ENCODE results near the gene SERPINE3. TPM values are rescaled to one million over a fixed set of nuclear protein-coding genes. Genes with fewer than 3 reads are reported as not detected.

SERPINE3 gene
- total and polyA plus RNA-seq, 2 donors from 2014 or later, result not detected

DNA sequence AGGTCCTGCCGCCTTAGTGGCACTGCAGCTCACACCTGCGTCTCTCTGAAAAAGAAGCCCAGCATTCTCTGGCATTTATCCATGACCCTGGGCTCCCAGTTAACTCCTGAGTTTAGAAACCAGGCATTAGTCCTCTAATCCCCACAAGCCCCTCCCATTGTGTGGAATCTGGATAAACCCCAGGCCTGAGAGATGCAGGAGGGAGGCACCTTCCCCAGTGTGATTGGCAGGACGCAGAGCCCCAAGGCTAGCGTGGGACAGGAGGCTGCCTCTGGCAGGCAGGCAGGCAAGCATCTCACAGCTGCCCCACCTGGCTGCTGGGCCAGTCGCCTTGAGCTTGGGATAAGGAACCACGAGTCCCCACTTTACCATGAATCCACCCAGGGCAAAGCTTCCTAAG lies 11.0 kb upstream of the SERPINE3 start:
- Histone ChIP-seq H3K9ac (ENCODE audit: low read length in 3 of 3) (no peak overlapping the region), H3K4me3 (ENCODE audit: low read length in 3 of 3) (no peak overlapping the region), H3K4me1 (ENCODE audit: control insufficient read depth in 2 of 3, insufficient read depth in 2 of 3, low read depth in 1 of 3, low read length in 3 of 3) (no peaks in the 10 kb centered on the region), H3K27me3 (ENCODE audit: control insufficient read depth, insufficient read depth, low read length) (no peaks in the 10 kb centered on the region), H3K36me3 (ENCODE audit: control insufficient read depth in 2 of 3, insufficient read depth in 3 of 3, low read length in 3 of 3) (no peaks in the 10 kb centered on the region), H3K27ac (ENCODE audit: low read depth in 2 of 2, low read length in 2 of 2) (no peak overlapping the region), H3K9me3 (ENCODE audit: control insufficient read depth in 2 of 3, insufficient read depth in 1 of 3, low read length in 3 of 3) (no peaks in the 10 kb centered on the region)
- intact Hi-C loops (cut with DNase I), result no loop called here
- FAIRE-seq, result no peak
- TF ChIP-seq, protein P1, sequence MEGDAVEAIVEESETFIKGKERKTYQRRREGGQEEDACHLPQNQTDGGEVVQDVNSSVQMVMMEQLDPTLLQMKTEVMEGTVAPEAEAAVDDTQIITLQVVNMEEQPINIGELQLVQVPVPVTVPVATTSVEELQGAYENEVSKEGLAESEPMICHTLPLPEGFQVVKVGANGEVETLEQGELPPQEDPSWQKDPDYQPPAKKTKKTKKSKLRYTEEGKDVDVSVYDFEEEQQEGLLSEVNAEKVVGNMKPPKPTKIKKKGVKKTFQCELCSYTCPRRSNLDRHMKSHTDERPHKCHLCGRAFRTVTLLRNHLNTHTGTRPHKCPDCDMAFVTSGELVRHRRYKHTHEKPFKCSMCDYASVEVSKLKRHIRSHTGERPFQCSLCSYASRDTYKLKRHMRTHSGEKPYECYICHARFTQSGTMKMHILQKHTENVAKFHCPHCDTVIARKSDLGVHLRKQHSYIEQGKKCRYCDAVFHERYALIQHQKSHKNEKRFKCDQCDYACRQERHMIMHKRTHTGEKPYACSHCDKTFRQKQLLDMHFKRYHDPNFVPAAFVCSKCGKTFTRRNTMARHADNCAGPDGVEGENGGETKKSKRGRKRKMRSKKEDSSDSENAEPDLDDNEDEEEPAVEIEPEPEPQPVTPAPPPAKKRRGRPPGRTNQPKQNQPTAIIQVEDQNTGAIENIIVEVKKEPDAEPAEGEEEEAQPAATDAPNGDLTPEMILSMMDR (IDR thresholded peaks at IDR 0.05; ENCODE audit: borderline replicate concordance, extremely low read depth, insufficient read depth), result no peak
- DNase-seq, result no peak

DNA sequence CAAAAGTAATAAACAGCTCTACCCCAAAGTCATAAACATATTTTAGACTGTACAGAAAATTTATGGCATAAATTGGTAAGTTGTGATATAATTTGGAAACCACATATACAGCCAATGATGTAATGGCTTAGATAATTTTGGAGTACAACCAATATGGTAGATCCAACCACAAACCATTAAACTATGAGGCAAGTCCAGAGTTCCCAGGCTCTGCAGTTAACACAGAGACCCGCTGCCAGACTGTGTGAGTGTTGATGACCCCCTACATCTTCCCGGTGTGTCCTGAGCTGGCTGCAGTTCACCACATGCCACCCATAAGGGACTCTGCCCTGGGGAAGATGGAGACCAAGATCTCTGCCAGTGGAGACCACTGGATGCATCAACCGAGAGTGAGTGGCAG lies 9.9 kb upstream of the SERPINE3 start:
- H3K4me1 ChIP-seq (ENCODE audit: control insufficient read depth in 2 of 3, insufficient read depth in 2 of 3, low read depth in 1 of 3, low read length in 3 of 3), result no peaks in the 10 kb centered on the region
- intact Hi-C loops (cut with DNase I), result no loop called here
- H3K36me3 ChIP-seq (ENCODE audit: control insufficient read depth in 2 of 3, insufficient read depth in 3 of 3, low read length in 3 of 3), result no peaks in the 10 kb centered on the region
- no peak overlapping the region for H3K9ac ChIP-seq (ENCODE audit: low read length in 3 of 3)
- H3K9me3 ChIP-seq (ENCODE audit: control insufficient read depth in 2 of 3, insufficient read depth in 1 of 3, low read length in 3 of 3), result no peaks in the 10 kb centered on the region
- H3K27ac ChIP-seq (ENCODE audit: low read depth in 2 of 2, low read length in 2 of 2), result no peak overlapping the region
- no peak overlapping the region for H3K4me3 ChIP-seq (ENCODE audit: low read length in 3 of 3)
- no peak for FAIRE-seq
- no peaks in the 10 kb centered on the region for H3K27me3 ChIP-seq (ENCODE audit: control insufficient read depth, insufficient read depth, low read length)
- TF ChIP-seq, protein P1 (IDR thresholded peaks at IDR 0.05; ENCODE audit: borderline replicate concordance, extremely low read depth, insufficient read depth), result no peak
- DNase-seq, result no peak

DNA sequence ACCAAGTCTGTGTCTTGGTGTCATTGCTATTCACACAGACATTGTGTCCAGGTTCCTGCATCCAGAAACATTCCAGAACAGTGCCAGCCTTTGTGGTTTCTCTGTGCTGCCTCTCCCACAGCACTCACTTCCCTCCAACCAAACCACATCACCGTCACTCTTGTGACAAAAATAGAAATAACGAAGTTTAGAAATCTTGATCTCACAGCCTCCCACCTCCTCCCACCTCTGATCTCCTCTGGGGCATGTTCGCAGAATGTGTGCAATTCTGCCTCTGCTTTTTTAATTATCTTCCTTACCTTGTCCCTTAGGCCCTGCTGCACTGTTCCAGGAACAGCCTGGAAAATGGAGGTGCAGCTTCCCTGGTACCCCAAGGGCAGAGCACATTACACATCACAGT lies 8.7 kb upstream of the SERPINE3 start:
- H3K9ac ChIP-seq (ENCODE audit: low read length in 3 of 3), result no peak overlapping the region
- H3K27ac ChIP-seq (ENCODE audit: low read depth in 2 of 2, low read length in 2 of 2), result no peak overlapping the region
- H3K36me3 ChIP-seq (ENCODE audit: control insufficient read depth in 2 of 3, insufficient read depth in 3 of 3, low read length in 3 of 3), result no peaks in the 10 kb centered on the region
- H3K27me3 ChIP-seq (ENCODE audit: control insufficient read depth, insufficient read depth, low read length), result no peaks in the 10 kb centered on the region
- H3K4me3 ChIP-seq (ENCODE audit: low read length in 3 of 3), result no peak overlapping the region
- intact Hi-C loops (cut with DNase I), result no loop called here
- TF ChIP-seq, protein P1 (IDR thresholded peaks at IDR 0.05; ENCODE audit: borderline replicate concordance, extremely low read depth, insufficient read depth), result no peak
- no peaks in the 10 kb centered on the region for H3K9me3 ChIP-seq (ENCODE audit: control insufficient read depth in 2 of 3, insufficient read depth in 1 of 3, low read length in 3 of 3)
- no peaks in the 10 kb centered on the region for H3K4me1 ChIP-seq (ENCODE audit: control insufficient read depth in 2 of 3, insufficient read depth in 2 of 3, low read depth in 1 of 3, low read length in 3 of 3)
- DNase-seq (no peak), FAIRE-seq (no peak)

DNA sequence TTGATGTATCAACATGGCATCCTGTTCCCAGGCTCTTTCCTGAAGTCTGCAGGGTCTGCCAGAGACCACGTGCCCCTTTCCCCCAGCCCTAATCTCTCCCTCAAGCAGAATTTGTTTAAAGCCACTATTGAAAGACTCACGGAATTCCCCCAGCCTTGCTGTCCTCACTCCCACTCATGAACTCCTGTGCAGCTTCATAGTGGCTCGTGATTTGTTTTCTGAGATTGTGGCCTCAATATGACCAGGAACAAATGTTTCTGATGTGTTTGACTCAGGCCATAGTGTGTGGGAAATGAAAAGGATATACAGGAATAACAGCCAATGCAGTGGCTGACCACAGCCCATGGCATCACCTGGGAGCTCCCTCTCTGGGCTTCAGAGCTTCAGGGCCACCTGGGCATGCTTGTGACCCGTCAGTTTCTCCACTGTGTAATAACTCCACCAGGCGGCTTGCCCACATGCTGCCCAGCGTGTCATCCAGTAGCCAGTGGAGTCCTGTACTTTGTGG lies 8.1 kb upstream of the SERPINE3 start:
- Histone ChIP-seq H3K27me3 (ENCODE audit: control insufficient read depth, insufficient read depth, low read length) (no peaks in the 10 kb centered on the region), H3K36me3 (ENCODE audit: control insufficient read depth in 2 of 3, insufficient read depth in 3 of 3, low read length in 3 of 3) (no peaks in the 10 kb centered on the region), H3K4me3 (ENCODE audit: low read length in 3 of 3) (no peak overlapping the region), H3K4me1 (ENCODE audit: control insufficient read depth in 2 of 3, insufficient read depth in 2 of 3, low read depth in 1 of 3, low read length in 3 of 3) (no peaks in the 10 kb centered on the region), H3K9ac (ENCODE audit: low read length in 3 of 3) (no peak overlapping the region), H3K27ac (ENCODE audit: low read depth in 2 of 2, low read length in 2 of 2) (no peak overlapping the region), H3K9me3 (ENCODE audit: control insufficient read depth in 2 of 3, insufficient read depth in 1 of 3, low read length in 3 of 3) (no peaks in the 10 kb centered on the region)
- FAIRE-seq (no peak), DNase-seq (no peak)
- TF ChIP-seq, protein P1 (IDR thresholded peaks at IDR 0.05; ENCODE audit: borderline replicate concordance, extremely low read depth, insufficient read depth), result no peak
- intact Hi-C loops (cut with DNase I), result no loop called here
